HL-60 (cell line): ENCODE measurements around the gene POLK.

Experiments used
- CTCF ChIP-seq: IDR thresholded peaks from one replicate; pipeline ENCODE4 v1.5.1; 2011; ENCODE audit warnings: low read length, control low read depth, inconsistent platforms; ENCODE audit not compliant: insufficient read depth
- GABPA ChIP-seq: IDR thresholded peaks from 2 replicates; pipeline ENCODE4 v1.6.1; 2012; ENCODE audit warnings: low read depth

- TF ChIP-seq CTCF, result no peak
- no peak for TF ChIP-seq GABPA
These were observed 40.5 kb upstream of the POLK start for GRCh38 chr5:75471193-75471592.
